GM23248 (cell line): ENCODE measurements around the gene CATSPER2.
"Not testable (repeated sequence)": the region's sequence is repeated elsewhere in the genome, so short reads cannot be mapped to it uniquely, and the experiment has no call there.

Experiments
- EZH2 ChIP-seq: fragments of 200-600 bp; sonication (generic); IDR thresholded peaks from 2 replicates; pipeline ENCODE4 v1.6.1; 2018; ENCODE audit warnings: antibody characterized with exemption, mild to moderate bottlenecking; ENCODE audit not compliant: insufficient read depth, poor library complexity, severe bottlenecking
- EZH2phosphoT487 ChIP-seq: fragments of 200-600 bp; sonication (generic); IDR thresholded peaks from 2 replicates; pipeline ENCODE4 v1.6.1; 2018; ENCODE audit warnings: antibody characterized with exemption, moderate library complexity, mild to moderate bottlenecking, low read depth; ENCODE audit not compliant: insufficient read depth

DNA sequence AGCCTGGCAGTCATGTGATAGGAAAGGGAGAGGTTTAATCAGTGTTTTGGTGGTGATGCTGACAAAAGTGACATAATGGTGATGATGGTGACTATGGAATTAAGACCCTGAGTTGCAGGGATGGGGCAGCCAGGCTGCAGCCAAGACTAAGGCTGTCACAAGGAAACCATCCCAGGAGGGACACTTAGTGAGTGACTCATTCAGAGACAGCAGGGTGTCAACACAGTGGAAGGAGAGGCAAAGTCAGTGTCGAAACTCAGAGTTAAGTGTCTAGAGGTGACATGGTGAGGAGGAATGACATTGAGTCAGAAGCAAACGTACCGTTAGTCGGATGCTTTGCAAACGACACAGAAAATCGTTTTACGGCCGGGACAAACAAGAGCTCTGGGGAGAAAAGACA lies 14.7 kb upstream of the CATSPER2 start:
- TF ChIP-seq EZH2, EZH2phosphoT487: not testable (repeated sequence)
